ENCODE measurements around the gene FCMR. TPM values are rescaled to one million over a fixed set of nuclear protein-coding genes. Genes with fewer than 3 reads are reported as not detected.

The FCMR gene
- polyA plus RNA-seq, 3 donors: 1.9 to 3.0 (median 2.2) TPM

GRCh38 chr1:206863266-206863665, 58.5 kb downstream of the FCMR start:
- H3K27ac Mint-ChIP-seq: no peak overlapping the region
- WGBS (ENCODE audit: insufficient coverage): no CpG with 5 or more reads among the region's 1 CpG

GRCh38 chr1:206860165-206860564, 61.6 kb downstream of the FCMR start:
- no peak for DNase-seq
- whole genome bisulfite sequencing (ENCODE audit: insufficient coverage): 94% methylated on average over 2 of the region's 4 CpGs
- Histone ChIP-seq H3K4me3 (replicated peaks in 1 of 3; ENCODE audit: low read depth in 2 of 3, low read length in 3 of 3) (no peak overlapping the region), H3K27me3 (ENCODE audit: control insufficient read depth in 2 of 2, insufficient read depth in 2 of 2, low read length in 2 of 2) (peaks cover 8 to 10% of the 10 kb centered on the region in 2 donors), H3K4me2 (replicated peaks; ENCODE audit: extremely low read depth, low read length, poor library complexity, severe bottlenecking) (no peak overlapping the region), H3K9me3 (replicated peaks in 1 of 2; ENCODE audit: control insufficient read depth in 1 of 2, insufficient read depth in 1 of 2, low read length in 2 of 2) (no peaks in the 10 kb centered on the region), H3K27ac (ENCODE audit: low read depth in 1 of 2, low read length in 2 of 2) (no peak overlapping the region), H2AFZ (ENCODE audit: insufficient read depth, low read depth, low read length, poor library complexity, severe bottlenecking) (no peak overlapping the region), H3K79me2 (ENCODE audit: insufficient read depth, low read length) (no peaks in the 10 kb centered on the region), H3K9ac (ENCODE audit: insufficient read depth, low read length, poor library complexity, severe bottlenecking) (no peak overlapping the region), H4K20me1 (ENCODE audit: insufficient read depth, low read length) (no peaks in the 10 kb centered on the region), H3K36me3 (replicated peaks in 1 of 2; ENCODE audit: control insufficient read depth in 1 of 2, insufficient read depth in 2 of 2, low read length in 2 of 2) (no peaks in the 10 kb centered on the region), H3K4me1 (ENCODE audit: control insufficient read depth in 1 of 2, insufficient read depth in 2 of 2, low read length in 2 of 2) (peaks cover 12 to 14% of the 10 kb centered on the region in 2 donors)
- Mint-ChIP-seq H3K36me3 (no peaks in the 10 kb centered on the region), H3K27ac (no peak overlapping the region), H3K4me3 (no peak overlapping the region), H3K4me1 (peaks cover 21% of the 10 kb centered on the region), H3K27me3 (ENCODE audit: low read depth in 3 of 3) (peaks cover 12 to 19% (median 15%) of the 10 kb centered on the region in 3 donors), H3K9me3 (peaks cover 0 to 2% (median 0%) of the 10 kb centered on the region in 7 donors)
- intact Hi-C loops (cut with micrococcal nuclease): no loop called here
- no peak for TF ChIP-seq CTCF (IDR thresholded peaks at IDR 0.05)

More at GRCh38 chr1:206863266-206863665, 58.5 kb downstream of the FCMR start:
- Histone ChIP-seq H3K79me2 (ENCODE audit: insufficient read depth, low read length) (no peaks in the 10 kb centered on the region), H3K4me3 (replicated peaks in 1 of 3; ENCODE audit: low read depth in 2 of 3, low read length in 3 of 3) (no peak overlapping the region), H3K9ac (ENCODE audit: insufficient read depth, low read length, poor library complexity, severe bottlenecking) (no peak overlapping the region), H2AFZ (ENCODE audit: insufficient read depth, low read depth, low read length, poor library complexity, severe bottlenecking) (no peak overlapping the region), H3K9me3 (replicated peaks in 1 of 2; ENCODE audit: control insufficient read depth in 1 of 2, insufficient read depth in 1 of 2, low read length in 2 of 2) (no peaks in the 10 kb centered on the region), H3K4me2 (replicated peaks; ENCODE audit: extremely low read depth, low read length, poor library complexity, severe bottlenecking) (no peak overlapping the region), H4K20me1 (ENCODE audit: insufficient read depth, low read length) (no peaks in the 10 kb centered on the region), H3K27me3 (ENCODE audit: control insufficient read depth in 2 of 2, insufficient read depth in 2 of 2, low read length in 2 of 2) (peaks cover 10 to 13% of the 10 kb centered on the region in 2 donors), H3K36me3 (replicated peaks in 1 of 2; ENCODE audit: control insufficient read depth in 1 of 2, insufficient read depth in 2 of 2, low read length in 2 of 2) (no peaks in the 10 kb centered on the region), H3K4me1 (ENCODE audit: control insufficient read depth in 1 of 2, insufficient read depth in 2 of 2, low read length in 2 of 2) (peaks cover 12 to 14% of the 10 kb centered on the region in 2 donors), H3K27ac (ENCODE audit: low read depth in 1 of 2, low read length in 2 of 2) (no peak overlapping the region)
- no peak for DNase-seq
- intact Hi-C loops (cut with micrococcal nuclease): no loop called here
- Mint-ChIP-seq H3K27me3 (ENCODE audit: low read depth in 3 of 3) (peaks cover 15 to 27% (median 24%) of the 10 kb centered on the region in 3 donors), H3K9me3 (peaks cover 0 to 3% (median 0%) of the 10 kb centered on the region in 7 donors), H3K36me3 (no peaks in the 10 kb centered on the region), H3K4me1 (peaks cover 18% of the 10 kb centered on the region), H3K4me3 (no peak overlapping the region)
- no peak for TF ChIP-seq CTCF (IDR thresholded peaks at IDR 0.05)

All from CD14-positive monocyte (primary cell).